Effector CD4-positive, alpha-beta T cell (primary cell): ENCODE measurements around the gene TM4SF4.

Source experiments
- DNase-seq: peaks from one replicate; pipeline ENCODE4 v3.0.0-alpha.2; 2020

Gene TM4SF4

DNA sequence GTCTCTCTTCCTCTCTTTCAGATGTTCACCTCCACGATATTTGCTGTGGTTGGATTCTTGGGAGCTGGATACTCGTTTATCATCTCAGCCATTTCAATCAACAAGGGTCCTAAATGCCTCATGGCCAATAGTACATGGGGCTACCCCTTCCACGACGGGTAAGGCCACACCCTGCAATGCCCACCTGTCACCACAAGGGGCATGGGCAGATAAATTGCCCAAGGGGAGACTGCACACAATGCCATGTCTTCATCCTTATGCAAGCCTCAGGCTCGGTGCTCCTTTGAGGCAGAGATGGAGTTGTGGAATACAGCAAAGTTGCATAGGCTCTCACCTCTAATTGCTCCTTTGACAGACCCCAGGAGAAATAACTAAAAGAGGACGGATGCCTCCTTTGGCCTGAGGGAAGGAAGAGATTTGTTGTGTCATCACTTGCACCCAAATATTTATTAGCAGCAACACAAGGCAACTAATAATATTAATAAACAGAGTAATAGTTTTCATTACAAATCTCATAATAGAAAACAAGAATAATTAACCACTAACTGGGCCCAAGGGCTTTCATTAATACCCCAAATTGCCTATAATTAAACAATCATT is 13.2 kb downstream of the TM4SF4 start:
- DNase-seq = no peak

DNA sequence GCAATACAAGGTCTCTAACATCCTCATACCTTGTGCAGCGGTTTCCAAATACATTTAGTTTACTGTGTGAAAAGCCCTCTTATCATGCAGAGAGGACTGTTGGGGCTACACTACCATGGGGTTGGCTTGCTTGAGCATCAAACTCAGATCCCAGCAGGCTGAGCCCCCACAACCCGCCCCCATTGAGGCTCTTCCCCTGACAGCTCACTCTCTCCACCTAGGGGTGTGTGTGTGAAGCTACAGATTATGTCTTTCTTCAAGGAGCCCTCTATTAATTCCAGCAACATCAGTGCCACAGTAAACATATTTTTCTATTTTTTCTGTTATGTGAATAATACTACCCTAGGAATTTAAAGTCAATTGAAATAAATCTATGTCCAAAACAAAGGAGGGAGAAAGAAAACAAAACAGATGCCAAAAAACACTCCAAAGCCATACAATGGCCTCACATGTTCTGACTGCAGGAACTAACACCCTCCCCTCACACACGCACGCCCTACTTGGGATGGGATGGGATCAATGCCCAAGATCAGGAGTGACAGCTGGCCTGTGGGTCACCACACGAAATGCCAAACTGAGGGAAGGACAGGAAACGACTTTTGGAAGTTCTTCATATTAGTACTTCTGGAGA is 14.7 kb downstream of the TM4SF4 start:
- no peak for DNase-seq

GRCh38 chr3:149490260-149490971 is 15.9 kb downstream of the TM4SF4 start:
- no peak for DNase-seq

DNA sequence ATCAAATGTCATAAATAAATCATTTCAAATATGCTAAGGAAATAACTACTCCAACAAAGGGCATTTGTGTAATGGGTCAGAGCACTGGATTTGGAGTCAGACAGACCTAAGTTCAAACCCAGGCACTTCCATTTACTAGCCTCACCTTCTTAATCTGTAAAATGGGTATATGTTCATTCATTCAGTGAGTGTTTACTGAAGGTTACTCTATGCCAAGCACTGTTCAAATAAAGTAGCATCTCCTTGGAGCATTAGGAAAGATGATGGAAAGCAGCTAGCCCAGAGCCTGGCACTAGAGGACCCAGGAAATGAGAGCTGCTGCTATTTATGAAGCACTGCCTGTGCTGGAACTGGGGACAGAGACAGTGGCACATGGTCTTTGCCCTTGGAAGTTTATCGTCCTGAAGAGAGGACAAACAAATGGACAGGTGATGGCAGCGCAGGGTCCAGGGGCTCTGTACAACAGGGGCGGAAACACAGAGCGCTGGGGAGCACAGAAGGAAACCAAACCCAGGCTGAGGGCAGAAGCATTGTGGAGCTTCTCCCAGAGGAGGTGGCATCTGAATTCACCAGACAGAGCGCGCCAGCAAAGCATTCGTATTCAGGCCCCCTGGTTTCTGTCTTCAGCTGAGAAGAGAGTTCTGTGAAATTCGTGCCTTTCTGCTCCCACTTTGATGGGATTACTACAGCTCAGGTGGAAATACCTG is 19.0 kb downstream of the TM4SF4 start:
- DNase-seq = no peak

DNA sequence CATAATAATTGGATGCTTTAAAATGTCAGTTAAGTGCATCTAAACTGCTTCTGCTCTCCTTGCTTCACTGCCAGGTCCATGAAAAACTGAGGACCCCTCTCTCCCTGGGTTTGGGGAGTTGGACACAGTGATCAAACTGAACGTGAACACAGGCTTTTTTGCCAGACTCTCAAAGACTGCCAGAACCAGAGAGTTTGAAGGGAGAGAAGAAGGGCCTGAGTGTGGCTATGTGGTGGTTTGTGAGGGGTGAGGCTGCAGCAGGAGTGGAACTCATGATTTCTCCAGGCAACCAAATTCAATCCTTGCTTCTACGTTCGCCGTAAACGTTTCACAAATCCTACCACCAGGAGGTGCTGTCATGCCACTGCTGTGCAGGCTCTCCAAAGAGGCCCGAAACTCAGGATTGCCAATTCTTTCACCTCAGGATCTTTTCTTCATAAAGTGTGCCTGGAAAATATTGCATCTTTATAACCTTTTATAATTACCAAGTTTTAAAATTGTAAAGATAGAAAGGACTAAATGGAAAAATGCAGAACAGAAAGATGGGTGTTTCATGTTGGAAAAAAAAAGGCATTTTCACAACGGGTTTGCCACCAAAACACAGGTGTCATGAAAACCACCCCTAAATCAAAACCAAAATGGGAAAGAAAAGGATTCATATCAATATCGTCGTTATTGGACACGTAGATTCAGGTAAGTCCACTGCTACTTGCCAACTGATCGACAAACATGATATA is 19.7 kb downstream of the TM4SF4 start:
- DNase-seq = no peak

- no peak for DNase-seq
Measured at GRCh38 chr3:149494759-149495580, 20.5 kb downstream of the TM4SF4 start.

- no peak for DNase-seq
Measured at GRCh38 chr3:149495581-149496125, 21.2 kb downstream of the TM4SF4 start.

- DNase-seq = no peak
Measured at GRCh38 chr3:149496891-149497290, 22.4 kb downstream of the TM4SF4 start.

DNA sequence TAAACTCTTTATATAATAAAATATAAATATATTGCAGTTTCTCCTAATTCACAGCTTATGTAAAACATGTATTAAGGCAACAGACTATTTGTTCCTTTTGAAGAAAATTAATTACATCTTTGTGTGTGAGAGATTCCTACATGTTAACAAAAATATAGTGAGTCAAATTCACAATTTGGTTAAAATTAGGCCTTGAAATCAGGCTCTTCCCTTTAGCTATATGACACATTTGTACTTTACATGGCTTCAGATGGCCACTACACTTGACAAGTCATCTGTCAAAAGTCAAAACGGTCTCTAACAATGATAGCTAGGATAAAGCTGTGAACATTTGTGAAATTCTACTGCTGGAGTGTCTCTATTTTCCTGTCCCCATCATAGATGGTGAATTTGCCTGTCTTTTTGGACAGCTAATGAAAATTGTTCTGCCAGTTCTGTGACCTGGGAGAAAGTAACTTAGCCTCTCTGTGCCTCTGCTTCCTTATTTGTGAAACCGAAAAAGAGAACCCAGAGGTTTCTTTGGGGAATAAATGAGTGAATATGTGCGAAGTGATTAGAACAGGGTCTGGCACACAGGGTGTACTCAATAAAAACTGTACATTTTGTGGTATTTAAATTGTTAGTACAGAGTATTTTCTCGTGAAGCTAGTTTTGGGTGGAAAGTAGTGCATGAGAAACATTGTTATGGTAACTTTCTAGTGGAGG is 23.6 kb downstream of the TM4SF4 start:
- DNase-seq = no peak

- DNase-seq = no peak
Measured at GRCh38 chr3:149501524-149501923, 27.0 kb downstream of the TM4SF4 start.

GRCh38 chr3:149502438-149502837 is 27.9 kb downstream of the TM4SF4 start:
- no peak for DNase-seq

- no peak for DNase-seq
Measured at GRCh38 chr3:149506540-149506939, 32.0 kb downstream of the TM4SF4 start.

DNA sequence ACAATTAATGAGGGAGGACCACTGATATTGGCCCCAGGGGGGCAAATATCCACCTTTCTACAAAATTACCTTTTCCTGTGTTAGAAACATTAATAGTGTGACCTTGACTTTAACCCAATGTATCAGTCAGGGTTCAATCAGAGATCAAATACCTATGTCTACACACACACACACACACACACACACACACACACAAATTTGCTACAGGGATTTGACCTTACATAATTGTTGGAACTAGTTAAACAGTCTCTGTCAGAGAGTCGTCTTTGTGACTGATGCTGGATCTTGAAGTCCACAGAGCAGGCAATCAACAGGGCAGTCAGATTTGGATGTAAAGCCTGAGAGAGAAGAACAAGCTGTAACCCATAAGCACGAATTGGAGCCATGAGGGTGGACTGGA is 32.5 kb downstream of the TM4SF4 start:
- no peak for DNase-seq

GRCh38 chr3:149507491-149508324 is 33.2 kb downstream of the TM4SF4 start:
- no peak for DNase-seq

- no peak for DNase-seq
Measured at GRCh38 chr3:149509526-149509925, 35.0 kb downstream of the TM4SF4 start.

GRCh38 chr3:149510480-149510879 is 36.0 kb downstream of the TM4SF4 start:
- no peak for DNase-seq

GRCh38 chr3:149511040-149511626 is 36.6 kb downstream of the TM4SF4 start:
- no peak for DNase-seq

GRCh38 chr3:149512073-149512782 is 37.7 kb downstream of the TM4SF4 start:
- no peak for DNase-seq

- DNase-seq = no peak
Measured at GRCh38 chr3:149514471-149514870, 40.0 kb downstream of the TM4SF4 start.
